Hematopoietic multipotent progenitor cell treated with erythropoietin and hydrocortisone succinate and interleukin-3 and kit ligand, for 17 days (in vitro differentiated cells): Measurements from ENCODE around the gene NRDC.
A peak's percentile ranks its signal among the peaks of the same experiment; 100 is the strongest.
"Not testable (repeated sequence)": the region's sequence is repeated elsewhere in the genome, so short reads cannot be mapped to it uniquely, and the experiment has no call there.

Experiments used
- DNase-seq: peaks from one replicate; pipeline ENCODE4 v3.0.0-alpha.2; 2015; ENCODE audit warnings: low spot score

Gene NRDC

GRCh38 chr1:51877434-51878307, 856 bp downstream of the NRDC start:
- DNase-seq, result peak; percentile 69

- DNase-seq, result no peak
Observed at GRCh38 chr1:51875836-51876235, 2.7 kb downstream of the NRDC start.

- DNase-seq, result peak; percentile 41
Observed at GRCh38 chr1:51875291-51875772, 3.2 kb downstream of the NRDC start.

GRCh38 chr1:51873270-51873669, 5.3 kb downstream of the NRDC start:
- not testable (repeated sequence) for DNase-seq

- DNase-seq, result no peak
Observed at GRCh38 chr1:51871351-51871975, 7.1 kb downstream of the NRDC start.

- DNase-seq, result no peak
Observed at GRCh38 chr1:51870603-51871350, 7.8 kb downstream of the NRDC start.

- DNase-seq, result no peak
Observed at GRCh38 chr1:51867479-51868232, 10.9 kb downstream of the NRDC start.

- DNase-seq, result no peak
Observed at GRCh38 chr1:51863384-51863783, 15.1 kb downstream of the NRDC start.

GRCh38 chr1:51861669-51862068, 16.9 kb downstream of the NRDC start:
- no peak for DNase-seq

GRCh38 chr1:51859735-51860134, 18.8 kb downstream of the NRDC start:
- DNase-seq, result no peak

- DNase-seq, result no peak
Observed at GRCh38 chr1:51859333-51859732, 19.2 kb downstream of the NRDC start.

GRCh38 chr1:51858892-51859291, 19.6 kb downstream of the NRDC start:
- no peak for DNase-seq

- no peak for DNase-seq
Observed at GRCh38 chr1:51856745-51857144, 21.8 kb downstream of the NRDC start.

- DNase-seq, result no peak
Observed at GRCh38 chr1:51855624-51856023, 22.9 kb downstream of the NRDC start.

GRCh38 chr1:51853360-51853759, 25.2 kb downstream of the NRDC start:
- no peak for DNase-seq

- DNase-seq, result no peak
Observed at GRCh38 chr1:51851882-51852396, 26.6 kb downstream of the NRDC start.

- DNase-seq, result peak; percentile 45
Observed at GRCh38 chr1:51850420-51851223, 27.9 kb downstream of the NRDC start.

GRCh38 chr1:51847294-51847920, 31.1 kb downstream of the NRDC start:
- no peak for DNase-seq

GRCh38 chr1:51843948-51844347, 34.6 kb downstream of the NRDC start:
- no peak for DNase-seq

- DNase-seq, result no peak
Observed at GRCh38 chr1:51842261-51842660, 36.3 kb downstream of the NRDC start.
